Measurements from ENCODE around the gene PUM2.
"Not testable (repeated sequence)": the region's sequence is repeated elsewhere in the genome, so short reads cannot be mapped to it uniquely, and the experiment has no call there.

PUM2 gene

GRCh38 chr2:20350753-20351554 is at the start of gene PUM2:
Gene PUM2, minus strand, starts transcription at chr2:20350844. Its CDS starts 23,484 bp downstream, at chr2:20327360.
- DNase-seq, result peak; percentile 99 to 100 (median 99)

- DNase-seq, result no peak
Observed at GRCh38 chr2:20400306-20400705, 49.7 kb upstream of the PUM2 start.

- DNase-seq, result no peak
Observed at GRCh38 chr2:20398956-20399567, 48.4 kb upstream of the PUM2 start.

GRCh38 chr2:20397811-20398447 is 47.3 kb upstream of the PUM2 start:
- DNase-seq, result no peak

- DNase-seq, result no peak
Observed at GRCh38 chr2:20396356-20397000, 45.8 kb upstream of the PUM2 start.

GRCh38 chr2:20393986-20394385 is 43.3 kb upstream of the PUM2 start:
- DNase-seq, result no peak

GRCh38 chr2:20391951-20392699 is 41.5 kb upstream of the PUM2 start:
- no peak for DNase-seq

GRCh38 chr2:20390524-20391123 is 40.0 kb upstream of the PUM2 start:
- no peak for DNase-seq

- DNase-seq, result peak in 1 of 3 experiments; percentile 53
Observed at GRCh38 chr2:20384953-20385352, 34.3 kb upstream of the PUM2 start.

- peak in 1 of 3 experiments; percentile 19 for DNase-seq
Observed at GRCh38 chr2:20382965-20383810, 32.5 kb upstream of the PUM2 start.

- peak; percentile 78 to 99 (median 90) for DNase-seq
Observed at GRCh38 chr2:20381457-20381856, 30.8 kb upstream of the PUM2 start.

- peak in 2 of 3 experiments; percentile 41 to 61 for DNase-seq
Observed at GRCh38 chr2:20378891-20379519, 28.4 kb upstream of the PUM2 start.

GRCh38 chr2:20378341-20378740 is 27.7 kb upstream of the PUM2 start:
- no peak for DNase-seq

GRCh38 chr2:20377741-20378140 is 27.1 kb upstream of the PUM2 start:
- no peak for DNase-seq

GRCh38 chr2:20374982-20375381 is 24.3 kb upstream of the PUM2 start:
- DNase-seq, result not testable (repeated sequence)

GRCh38 chr2:20372896-20373640 is 22.4 kb upstream of the PUM2 start:
- no peak for DNase-seq

- DNase-seq, result no peak
Observed at GRCh38 chr2:20371323-20372025, 20.8 kb upstream of the PUM2 start.

GRCh38 chr2:20370191-20370590 is 19.5 kb upstream of the PUM2 start:
- no peak for DNase-seq

GRCh38 chr2:20369366-20369765 is 18.7 kb upstream of the PUM2 start:
- DNase-seq, result no peak
